ENCODE results near the gene AMDHD2. TPM values are rescaled to one million over a fixed set of nuclear protein-coding genes. Genes with fewer than 3 reads are reported as not detected.

AMDHD2 gene
- total RNA-seq, 1 donor from 2014 or later, result 11.7 TPM

DNA sequence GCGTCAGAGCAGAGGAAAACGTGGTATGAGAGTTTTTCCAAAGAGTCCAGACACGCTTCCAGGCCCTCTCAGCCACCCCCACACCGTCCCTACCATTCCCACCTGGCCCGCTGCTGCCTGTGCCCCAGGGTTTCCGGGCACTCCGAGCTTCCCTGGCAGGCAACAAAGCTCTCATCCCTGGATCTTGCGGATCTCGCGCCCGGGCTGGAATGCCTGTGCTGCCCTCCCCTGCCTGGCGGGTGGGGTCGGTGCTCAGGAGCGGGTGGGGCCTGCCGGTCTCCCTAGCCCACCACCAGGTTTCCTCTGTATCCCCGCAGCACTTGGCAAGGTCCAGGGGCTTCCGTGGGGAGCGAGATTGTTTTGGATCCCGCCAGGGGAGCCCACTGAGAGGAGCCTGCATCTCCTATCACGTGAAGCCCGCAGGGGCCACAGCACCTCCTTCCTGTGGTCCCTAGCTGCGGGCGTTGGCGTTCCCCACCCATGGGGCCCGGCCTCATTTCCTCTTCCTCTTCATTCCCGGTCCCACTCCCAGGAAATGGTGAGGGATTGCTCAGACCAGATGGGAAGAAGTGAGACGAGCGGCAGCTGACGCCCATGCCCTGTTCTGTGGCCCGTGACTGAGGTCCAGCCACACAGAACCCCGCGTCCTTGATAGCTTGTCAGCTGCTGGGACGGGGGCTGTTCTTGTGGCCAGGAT is 34.2 kb upstream of the AMDHD2 start:
- H3K9me3 ChIP-seq (ENCODE audit: low read depth), result no peaks in the 10 kb centered on the region

DNA sequence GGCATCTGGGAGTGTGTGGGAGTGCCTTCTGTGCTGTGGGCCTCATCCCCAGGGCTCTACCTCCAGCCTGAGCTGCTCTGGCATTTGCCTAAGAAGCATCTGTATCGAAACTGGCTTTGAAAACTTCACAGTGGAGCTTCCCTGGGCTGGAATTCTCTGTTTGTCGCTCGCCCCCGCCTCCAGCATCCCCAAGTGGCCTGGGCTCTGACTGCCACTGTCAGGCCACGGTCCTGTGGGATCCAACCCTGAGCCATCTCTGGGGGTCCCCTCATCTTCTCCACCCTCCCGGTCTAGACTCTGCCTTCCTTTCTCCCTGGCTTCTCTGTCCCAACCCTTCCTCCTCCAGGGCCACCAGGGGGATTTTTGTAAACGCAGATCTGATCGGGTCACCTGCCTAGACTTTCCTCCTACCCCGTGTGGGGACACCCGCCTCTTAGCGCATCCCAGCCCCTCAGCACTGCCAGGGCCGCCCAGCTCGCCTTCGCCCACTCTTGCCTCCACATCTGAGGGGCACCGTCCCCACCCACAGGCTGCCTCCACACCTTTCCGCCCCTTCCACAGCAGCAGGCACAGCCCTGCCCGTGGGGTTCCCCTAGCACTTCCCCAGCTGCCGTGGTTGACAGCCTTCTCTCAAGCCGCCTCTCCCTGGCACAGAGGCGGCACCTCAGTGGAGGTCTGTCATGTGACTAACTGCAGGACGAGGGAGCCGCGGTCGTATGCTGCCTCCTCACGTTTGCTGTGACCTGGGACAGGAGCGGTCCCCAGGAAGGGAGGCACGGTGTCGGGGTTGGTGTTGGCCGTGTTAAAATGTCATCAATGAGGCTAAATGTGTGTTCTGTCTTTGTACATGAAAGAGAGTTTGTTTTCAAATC is 33.3 kb upstream of the AMDHD2 start:
- Mint-ChIP-seq H3K4me3 (peak overlapping the region; percentile 14), H3K27me3 (ENCODE audit: insufficient read depth, low read depth) (peaks cover 8% of the 10 kb centered on the region), H3K36me3 (no peaks in the 10 kb centered on the region), H3K9me3 (no peaks in the 10 kb centered on the region), H3K27ac (peak overlapping the region; percentile 42), H3K4me1 (peaks cover 29% of the 10 kb centered on the region)
- Histone ChIP-seq H3K4me1 (no peaks in the 10 kb centered on the region), H4K20me1 (ENCODE audit: low read depth) (peaks cover 14% of the 10 kb centered on the region), H3F3A (ENCODE audit: low read depth) (no peaks in the 10 kb centered on the region), H3K9me3 (ENCODE audit: low read depth) (no peaks in the 10 kb centered on the region), H3K4me3 (no peak overlapping the region), H3K36me3 (no peaks in the 10 kb centered on the region), H3K27me3 (no peaks in the 10 kb centered on the region), H3K4me2 (no peak overlapping the region), H2AFZ (replicated peaks) (no peak overlapping the region), H3K9ac (no peak overlapping the region), H3K79me2 (ENCODE audit: low read depth) (no peaks in the 10 kb centered on the region), H3K27ac (no peak overlapping the region)
- TF ChIP-seq, protein P1, sequence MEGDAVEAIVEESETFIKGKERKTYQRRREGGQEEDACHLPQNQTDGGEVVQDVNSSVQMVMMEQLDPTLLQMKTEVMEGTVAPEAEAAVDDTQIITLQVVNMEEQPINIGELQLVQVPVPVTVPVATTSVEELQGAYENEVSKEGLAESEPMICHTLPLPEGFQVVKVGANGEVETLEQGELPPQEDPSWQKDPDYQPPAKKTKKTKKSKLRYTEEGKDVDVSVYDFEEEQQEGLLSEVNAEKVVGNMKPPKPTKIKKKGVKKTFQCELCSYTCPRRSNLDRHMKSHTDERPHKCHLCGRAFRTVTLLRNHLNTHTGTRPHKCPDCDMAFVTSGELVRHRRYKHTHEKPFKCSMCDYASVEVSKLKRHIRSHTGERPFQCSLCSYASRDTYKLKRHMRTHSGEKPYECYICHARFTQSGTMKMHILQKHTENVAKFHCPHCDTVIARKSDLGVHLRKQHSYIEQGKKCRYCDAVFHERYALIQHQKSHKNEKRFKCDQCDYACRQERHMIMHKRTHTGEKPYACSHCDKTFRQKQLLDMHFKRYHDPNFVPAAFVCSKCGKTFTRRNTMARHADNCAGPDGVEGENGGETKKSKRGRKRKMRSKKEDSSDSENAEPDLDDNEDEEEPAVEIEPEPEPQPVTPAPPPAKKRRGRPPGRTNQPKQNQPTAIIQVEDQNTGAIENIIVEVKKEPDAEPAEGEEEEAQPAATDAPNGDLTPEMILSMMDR (IDR thresholded peaks at IDR 0.05), result no peak
- TF ChIP-seq EZH2 (IDR thresholded peaks at IDR 0.05) (no peak), EZH2phosphoT487 (IDR thresholded peaks at IDR 0.05) (no peak)
- DNase-seq (ENCODE audit: low spot score), result peak; percentile 52

More for the DNA sequence above, 34.2 kb upstream of the AMDHD2 start:
- H3K4me3 Mint-ChIP-seq, result no peak overlapping the region
- H3K27ac Mint-ChIP-seq, result no peak overlapping the region
- no peak overlapping the region for H3K27ac ChIP-seq
- no peak overlapping the region for H3K9ac ChIP-seq
- no peaks in the 10 kb centered on the region for H3K4me1 ChIP-seq
- H3K4me2 ChIP-seq, result no peak overlapping the region
- no peaks in the 10 kb centered on the region for H3K36me3 Mint-ChIP-seq
- no peak for TF ChIP-seq EZH2 (IDR thresholded peaks at IDR 0.05)
- no peak for TF ChIP-seq EZH2phosphoT487 (IDR thresholded peaks at IDR 0.05)
- TF ChIP-seq, protein P1 (IDR thresholded peaks at IDR 0.05), result no peak
- H2AFZ ChIP-seq (replicated peaks), result no peak overlapping the region
- no peaks in the 10 kb centered on the region for H3K79me2 ChIP-seq (ENCODE audit: low read depth)
- peaks cover 21% of the 10 kb centered on the region for H4K20me1 ChIP-seq (ENCODE audit: low read depth)
- peaks cover 29% of the 10 kb centered on the region for H3K4me1 Mint-ChIP-seq
- H3K4me3 ChIP-seq, result no peak overlapping the region
- H3F3A ChIP-seq (ENCODE audit: low read depth), result no peaks in the 10 kb centered on the region
- H3K27me3 Mint-ChIP-seq (ENCODE audit: insufficient read depth, low read depth), result peaks cover 8% of the 10 kb centered on the region
- H3K9me3 Mint-ChIP-seq, result no peaks in the 10 kb centered on the region
- H3K36me3 ChIP-seq, result no peaks in the 10 kb centered on the region
- no peaks in the 10 kb centered on the region for H3K27me3 ChIP-seq
- no peak for DNase-seq (ENCODE audit: low spot score)

DNA sequence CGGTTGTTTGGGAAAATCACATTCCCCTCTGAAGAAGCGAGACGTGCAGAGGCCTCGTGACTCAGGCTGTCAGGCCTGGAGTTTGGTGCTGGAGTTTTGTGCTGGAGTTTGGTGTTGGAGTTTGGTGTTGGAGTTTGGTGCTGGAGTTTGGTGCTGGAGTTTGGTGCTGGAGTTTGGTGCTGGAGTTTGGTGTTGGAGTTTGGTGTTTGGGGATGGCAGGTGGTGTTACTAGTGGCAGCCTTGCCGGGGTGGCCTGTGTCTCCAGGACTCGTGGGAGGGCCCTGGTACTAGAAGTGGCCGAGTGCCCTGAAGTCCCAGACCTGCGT is 32.7 kb upstream of the AMDHD2 start:
- Histone ChIP-seq H3K79me2 (ENCODE audit: low read depth) (no peaks in the 10 kb centered on the region), H3K4me1 (no peaks in the 10 kb centered on the region), H3K9ac (no peak overlapping the region), H3K9me3 (ENCODE audit: low read depth) (no peaks in the 10 kb centered on the region), H3K27me3 (no peaks in the 10 kb centered on the region), H3K27ac (no peak overlapping the region), H4K20me1 (ENCODE audit: low read depth) (peaks cover 12% of the 10 kb centered on the region), H2AFZ (replicated peaks) (no peak overlapping the region), H3K36me3 (no peaks in the 10 kb centered on the region), H3F3A (ENCODE audit: low read depth) (no peaks in the 10 kb centered on the region), H3K4me2 (no peak overlapping the region), H3K4me3 (no peak overlapping the region)
- peak overlapping the region; percentile 42 for H3K27ac Mint-ChIP-seq
- TF ChIP-seq EZH2 (IDR thresholded peaks at IDR 0.05) (no peak), EZH2phosphoT487 (IDR thresholded peaks at IDR 0.05) (no peak)
- TF ChIP-seq, protein P1 (IDR thresholded peaks at IDR 0.05), result no peak
- H3K4me3 Mint-ChIP-seq, result peak overlapping the region; percentile 14
- H3K4me1 Mint-ChIP-seq, result peaks cover 25% of the 10 kb centered on the region
- no peaks in the 10 kb centered on the region for H3K36me3 Mint-ChIP-seq
- H3K27me3 Mint-ChIP-seq (ENCODE audit: insufficient read depth, low read depth), result peaks cover 9% of the 10 kb centered on the region
- no peak for DNase-seq (ENCODE audit: low spot score)
- no peaks in the 10 kb centered on the region for H3K9me3 Mint-ChIP-seq
